GM23338 (cell line): Measurements from ENCODE around the gene ADGRD1. TPM values are rescaled to one million over a fixed set of nuclear protein-coding genes. Genes with fewer than 3 reads are reported as not detected.

Experiments
- ATAC-seq: fragments of 200-7000 bp; cut with Tn5 transposase; 3 replicates; pipeline ENCODE4 v1.9.1; 2020
- DNase-seq: peaks from one replicate; pipeline ENCODE4 v3.0.0-alpha.2; 2015; ENCODE audit warnings: low spot score
- H2AFZ ChIP-seq: fragments of 200-600 bp; sonication (generic); 2 replicates; pipeline ENCODE4 v1.8.0; 2016; ENCODE audit warnings: antibody characterized with exemption, mild to moderate bottlenecking, moderate library complexity
- H3F3A ChIP-seq: fragments of 200-600 bp; sonication (generic); replicated peaks from 2 replicates; pipeline ENCODE4 v1.8.0; 2017; ENCODE audit warnings: antibody characterized with exemption, mixed run types, low read depth
- H3K27ac ChIP-seq: fragments of 200-600 bp; sonication (generic); 2 replicates; pipeline ENCODE4 v1.6.1; 2016; ENCODE audit warnings: low read depth
- H3K27me3 ChIP-seq: fragments of 200-600 bp; sonication (generic); 2 replicates; pipeline ENCODE4 v1.8.0; 2016; ENCODE audit warnings: mild to moderate bottlenecking, mixed run types, moderate library complexity; ENCODE audit not compliant: insufficient read depth
- H3K36me3 ChIP-seq: fragments of 200-600 bp; sonication (generic); 2 replicates; pipeline ENCODE4 v1.8.0; 2016; ENCODE audit warnings: mild to moderate bottlenecking; ENCODE audit not compliant: insufficient read depth
- H3K4me1 ChIP-seq: fragments of 200-600 bp; sonication (generic); 2 replicates; pipeline ENCODE4 v1.8.0; 2016; ENCODE audit warnings: mild to moderate bottlenecking, moderate library complexity; ENCODE audit not compliant: insufficient read depth
- H3K4me2 ChIP-seq: fragments of 200-600 bp; sonication (generic); 2 replicates; pipeline ENCODE4 v1.7.1; 2017; ENCODE audit warnings: mixed run types
- H3K4me3 ChIP-seq: fragments of 200-600 bp; sonication (generic); 2 replicates; pipeline ENCODE4 v1.6.1; 2016; ENCODE audit warnings: mixed run types
- H3K79me2 ChIP-seq: fragments of 200-600 bp; sonication (generic); replicated peaks from 2 replicates; pipeline ENCODE4 v1.8.0; 2017; ENCODE audit warnings: mild to moderate bottlenecking; ENCODE audit not compliant: insufficient read depth
- H3K9me2 ChIP-seq: fragments of 200-600 bp; sonication (generic); 2 replicates; pipeline ENCODE4 v1.8.0; 2017; ENCODE audit not compliant: insufficient read depth
- H4K20me1 ChIP-seq: fragments of 200-600 bp; sonication (generic); replicated peaks from 2 replicates; pipeline ENCODE4 v1.8.0; 2017; ENCODE audit warnings: mild to moderate bottlenecking; ENCODE audit not compliant: insufficient read depth
- H3K27ac Mint-ChIP-seq: 2 replicates; pipeline ENCODE4 v1.8.0; 2020; ENCODE audit warnings: inconsistent platforms, mild to moderate bottlenecking, moderate library complexity, mixed read lengths
- H3K27me3 Mint-ChIP-seq: 3 replicates; pipeline ENCODE4 v1.8.0; 2022; ENCODE audit warnings: low read depth, mild to moderate bottlenecking, moderate library complexity, mixed read lengths, inconsistent platforms; ENCODE audit not compliant: insufficient read depth, poor library complexity
- H3K36me3 Mint-ChIP-seq: 3 replicates; pipeline ENCODE4 v1.8.0; 2021; ENCODE audit warnings: low read depth, mild to moderate bottlenecking, inconsistent platforms, moderate library complexity, mixed read lengths
- H3K4me1 Mint-ChIP-seq: 3 replicates; pipeline ENCODE4 v1.8.0; 2020; ENCODE audit warnings: mild to moderate bottlenecking, inconsistent platforms, mixed read lengths
- H3K4me3 Mint-ChIP-seq: 3 replicates; pipeline ENCODE4 v1.8.0; 2021; ENCODE audit warnings: moderate library complexity, mild to moderate bottlenecking, inconsistent platforms, mixed read lengths
- H3K9me3 Mint-ChIP-seq: 3 replicates; pipeline ENCODE4 v1.8.0; 2020; ENCODE audit warnings: moderate library complexity, mild to moderate bottlenecking, inconsistent platforms, mixed read lengths
- CREB1 ChIP-seq: fragments of 250-450 bp; sonication (Bioruptor Pico); IDR thresholded peaks from 2 replicates; pipeline ENCODE4 v1.5.0; 2020; ENCODE audit warnings: low read depth, mild to moderate bottlenecking, moderate library complexity
- CTCF ChIP-seq, 2 experiments: fragments of 200-600 bp in 1 of 2; sonication (generic) in 1 of 2; conservative IDR thresholded peaks; 2 replicates each; pipeline versions ENCODE4 v1.5.1 to v1.6.1; 2016 to 2017; ENCODE audit warnings: antibody characterized with exemption in 2 of 2, low read depth in 2 of 2, mild to moderate bottlenecking in 2 of 2, moderate library complexity in 1 of 2
- ETS1 ChIP-seq: IDR thresholded peaks from 2 replicates; pipeline ENCODE4 v1.6.1; 2016; ENCODE audit warnings: antibody characterized with exemption
- EZH2 ChIP-seq: fragments of 200-600 bp; sonication (generic); IDR thresholded peaks from one replicate; pipeline ENCODE4 v1.8.0; 2017; ENCODE audit warnings: antibody characterized with exemption, mild to moderate bottlenecking, low read depth; ENCODE audit not compliant: unreplicated experiment
- EZH2phosphoT487 ChIP-seq: fragments of 200-600 bp; sonication (generic); IDR thresholded peaks from one replicate; pipeline ENCODE4 v1.8.1; 2018; ENCODE audit warnings: antibody characterized with exemption; ENCODE audit not compliant: unreplicated experiment
- JUNB ChIP-seq: IDR thresholded peaks from one replicate; pipeline ENCODE4 v1.6.1; 2016; ENCODE audit warnings: antibody characterized with exemption; ENCODE audit not compliant: unreplicated experiment
- NANOG ChIP-seq: IDR thresholded peaks from 2 replicates; pipeline ENCODE4 v1.6.1; 2016; ENCODE audit warnings: antibody characterized with exemption, borderline replicate concordance
- POLR2AphosphoS5 ChIP-seq: IDR thresholded peaks from 2 replicates; pipeline ENCODE4 v1.6.1; 2016; ENCODE audit warnings: antibody characterized with exemption, low read depth
- REST ChIP-seq: IDR thresholded peaks from one replicate; pipeline ENCODE4 v1.6.1; 2018; ENCODE audit warnings: antibody characterized with exemption; ENCODE audit not compliant: unreplicated experiment
- STAT1 ChIP-seq: IDR thresholded peaks from one replicate; pipeline ENCODE4 v1.6.1; 2016; ENCODE audit warnings: antibody characterized with exemption; ENCODE audit not compliant: unreplicated experiment
- ZNF114 ChIP-seq: fragments of 250-450 bp; sonication (Bioruptor Pico); IDR thresholded peaks from 2 replicates; pipeline ENCODE4 v1.5.0; 2020; ENCODE audit warnings: mild to moderate bottlenecking, moderate library complexity
- ZNF331 ChIP-seq: fragments of 250-450 bp; sonication (Bioruptor Pico); IDR thresholded peaks from 2 replicates; pipeline ENCODE4 v1.5.0; 2020; ENCODE audit warnings: low read depth, mild to moderate bottlenecking, moderate library complexity
- ZNF462 ChIP-seq: fragments of 250-450 bp; sonication (Bioruptor Pico); IDR thresholded peaks from 2 replicates; pipeline ENCODE4 v1.5.0; 2020; ENCODE audit warnings: mild to moderate bottlenecking, moderate library complexity
- polyA plus RNA-seq: library from polyadenylated mRNA; unstranded; fragments of >200 nt; fragmentation: Nextera tagmentation; extraction: Ambion mirVana; gene quantifications from 2 replicates; pipeline ENCODE4 v1.2.1, GENCODE V29; 2016
- total RNA-seq: library from RNA; depleted of rRNA; stranded (reverse); fragments of >200 nt; shearing (Covaris generic); gene quantifications from 2 replicates; pipeline ENCODE4 v1.2.3, GENCODE V29; 2014

The ADGRD1 gene
- total and polyA plus RNA-seq, 2 experiments from 2014 or later: 1.4 TPM; not detected in 1

GRCh38 chr12:131050463-131051154 is 96.9 kb downstream of the ADGRD1 start:
- Histone ChIP-seq H3K79me2 (no peaks in the 10 kb centered on the region), H3K9me2 (no peaks in the 10 kb centered on the region), H3K4me1 (no peaks in the 10 kb centered on the region), H3F3A (no peaks in the 10 kb centered on the region), H3K4me3 (no peak overlapping the region), H2AFZ (no peak overlapping the region; the same call in 1 of the 2 replicates), H3K36me3 (no peaks in the 10 kb centered on the region), H3K27ac (no peak overlapping the region), H3K27me3 (no peaks in the 10 kb centered on the region), H4K20me1 (no peaks in the 10 kb centered on the region), H3K4me2 (no peak overlapping the region)
- ATAC-seq (no peak), DNase-seq (no peak)
- Mint-ChIP-seq H3K36me3 (no peaks in the 10 kb centered on the region), H3K9me3 (peaks cover 5% of the 10 kb centered on the region; the same call in 2 of the 3 replicates), H3K27ac (no peak overlapping the region), H3K4me1 (peaks cover 6% of the 10 kb centered on the region; the same call in 1 of the 3 replicates), H3K4me3 (no peak overlapping the region), H3K27me3 (peaks cover 11% of the 10 kb centered on the region)
- TF ChIP-seq CREB1 (CRISPR knock-in tag) (no peak), CTCF (conservative IDR thresholded peaks at IDR 0.05; ENCODE audit: low read depth in 2 of 2) (no peak), STAT1 (no peak), ZNF331 (no peak), EZH2phosphoT487 (no peak), ZNF462 (CRISPR knock-in tag) (no peak), ZNF114 (CRISPR knock-in tag) (no peak), REST (no peak), NANOG (no peak), EZH2 (no peak), ETS1 (no peak), JUNB (no peak), POLR2AphosphoS5 (no peak)
